GM12878 (cell line): ENCODE results near the gene ASH1L. TPM values are rescaled to one million over a fixed set of nuclear protein-coding genes. Genes with fewer than 3 reads are reported as not detected.

ENCODE experiments used
- BCL3 ChIP-seq: IDR thresholded peaks from 2 replicates; pipeline ENCODE4 v1.6.1; 2011; ENCODE audit warnings: borderline replicate concordance, low read depth, mild to moderate bottlenecking, moderate library complexity, low read length; ENCODE audit not compliant: insufficient read depth, poor library complexity, severe bottlenecking
- BCLAF1 ChIP-seq: fragments of 450-650 bp; IDR thresholded peaks from 2 replicates; pipeline ENCODE4 v1.6.1; 2017; ENCODE audit warnings: antibody characterized with exemption, mild to moderate bottlenecking, moderate library complexity
- CEBPB ChIP-seq, 2 experiments: fragments of 150-350 bp in 1 of 2; IDR thresholded peaks; 2 replicates each; pipeline ENCODE4 v1.6.1; 2012 to 2014; ENCODE audit warnings: low read depth in 2 of 2, low read length in 2 of 2, borderline replicate concordance in 1 of 2, inconsistent platforms in 1 of 2
- E2F8 ChIP-seq: fragments of 450-650 bp; IDR thresholded peaks from 2 replicates; pipeline ENCODE4 v1.6.1; 2018; ENCODE audit warnings: mild to moderate bottlenecking, low read depth, moderate library complexity; ENCODE audit not compliant: partially characterized antibody
- EED ChIP-seq: sonication (generic); IDR thresholded peaks from 2 replicates; pipeline ENCODE4 v1.6.1; 2016; ENCODE audit warnings: antibody characterized with exemption, low read depth
- ESRRA ChIP-seq: IDR thresholded peaks from 2 replicates; pipeline ENCODE4 v1.6.1; 2012; ENCODE audit warnings: mild to moderate bottlenecking, low read length, improper control_type of control experiment
- EZH2 ChIP-seq: IDR thresholded peaks from 2 replicates; pipeline ENCODE4 v1.6.1; 2012; ENCODE audit warnings: low read depth, mild to moderate bottlenecking, control low read depth, inconsistent platforms, low read length, borderline replicate concordance; ENCODE audit not compliant: control insufficient read depth
- FOXK2 ChIP-seq: fragments of 450-650 bp; IDR thresholded peaks from 2 replicates; pipeline ENCODE4 v1.6.1; 2017; ENCODE audit warnings: mild to moderate bottlenecking, moderate library complexity
- JUNB ChIP-seq: IDR thresholded peaks from 2 replicates; pipeline ENCODE4 v1.6.1; 2016; ENCODE audit warnings: antibody characterized with exemption, mild to moderate bottlenecking
- JUND ChIP-seq: IDR thresholded peaks from 2 replicates; pipeline ENCODE4 v1.6.1; 2012; ENCODE audit warnings: low read depth, mild to moderate bottlenecking, low read length, improper control_type of control experiment, moderate library complexity
- MEF2A ChIP-seq: IDR thresholded peaks from 2 replicates; pipeline ENCODE4 v1.6.1; 2011; ENCODE audit warnings: low read depth, mild to moderate bottlenecking, low read length, moderate library complexity; ENCODE audit not compliant: insufficient read depth
- MTA3 ChIP-seq: IDR thresholded peaks from 2 replicates; pipeline ENCODE4 v1.6.1; 2012; ENCODE audit warnings: low read length, inconsistent platforms, borderline replicate concordance
- NRF1 ChIP-seq: conservative IDR thresholded peaks from 2 replicates; pipeline ENCODE4 v1.6.1; 2011; ENCODE audit warnings: mild to moderate bottlenecking, low read depth, low read length, improper control_type of control experiment
- REST ChIP-seq: IDR thresholded peaks from 2 replicates; pipeline ENCODE4 v1.6.1; 2012; ENCODE audit warnings: mild to moderate bottlenecking, low read depth, low read length
- RFX5 ChIP-seq: IDR thresholded peaks from 2 replicates; pipeline ENCODE4 v1.6.1; 2011; ENCODE audit warnings: low read depth, low read length, improper control_type of control experiment
- SIX5 ChIP-seq: IDR thresholded peaks from 2 replicates; pipeline ENCODE4 v1.6.1; 2011; ENCODE audit warnings: mild to moderate bottlenecking, low read depth, low read length, moderate library complexity; ENCODE audit not compliant: severe bottlenecking
- STAT3 ChIP-seq: IDR thresholded peaks from 2 replicates; pipeline ENCODE4 v1.6.1; 2011; ENCODE audit warnings: low read depth, low read length, improper control_type of control experiment
- TCF7 ChIP-seq: IDR thresholded peaks from 2 replicates; pipeline ENCODE4 v1.6.1; 2014; ENCODE audit warnings: antibody characterized with exemption, borderline replicate concordance
- YY1 ChIP-seq: IDR thresholded peaks from 2 replicates; pipeline ENCODE4 v1.6.1; 2011; ENCODE audit warnings: low read depth, mild to moderate bottlenecking, low read length
- ZSCAN29 ChIP-seq: fragments of 450-650 bp; IDR thresholded peaks from 2 replicates; pipeline ENCODE4 v1.6.1; 2017; ENCODE audit warnings: mild to moderate bottlenecking, moderate library complexity
- polyA plus RNA-seq, 11 experiments: library from polyadenylated mRNA; depleted of rRNA in 4 of 11; unstranded in 6 of 11; stranded (reverse) in 5 of 11; fragments of >200 nt; fragmentation: Nextera tagmentation in 4 of 11; fragmentation: Illumina TruSeq in 1 of 11; extraction: Ambion mirVana in 4 of 11; extraction: Trizol in 1 of 11; gene quantifications; 1 replicate in 1 of 11; 2 replicates in 10 of 11; pipeline versions ENCODE4 v1.2.1 to v1.2.3, GENCODE V29; 2011 to 2016; ENCODE audit warnings: inconsistent platforms in 2 of 11, missing spikeins in 2 of 11, low read depth in 1 of 11
- total RNA-seq, 4 experiments: library from RNA; depleted of rRNA in 3 of 4; stranded (reverse); fragments of >200 nt in 3 of 4; fragmentation: Illumina TruSeq in 1 of 4; extraction: Trizol in 1 of 4; gene quantifications; 2 replicates each; pipeline versions ENCODE4 v1.2.1 to v1.2.3, GENCODE V29; 2013 to 2021

The ASH1L gene
- total and polyA plus RNA-seq, 10 of the 15 experiments (the other 5 are each of a cell fraction or from before 2014, with no cell fraction given): 1.7 to 23.9 (median 16.6) TPM

- TF ChIP-seq FOXK2 (no peak), E2F8 (no peak), JUNB (no peak), NRF1 (no peak), ESRRA (no peak), EED (peak; percentile 78; the same call in 1 of the 2 replicates), SIX5 (no peak), STAT3 (no peak), EZH2 (no peak), MTA3 (no peak), REST (no peak), BCLAF1 (no peak), CEBPB (IDR thresholded peaks at IDR 0.05; ENCODE audit: borderline replicate concordance in 1 of 2, low read depth in 2 of 2, low read length in 2 of 2) (no peak), YY1 (peak; percentile 35; the same call in 1 of the 2 replicates), RFX5 (no peak), JUND (no peak), TCF7 (no peak), MEF2A (no peak), ZSCAN29 (no peak), BCL3 (no peak)
These were observed 238.4 kb downstream of the ASH1L start (continued) for GRCh38 chr1:155324037-155324716.
